CD4-positive, alpha-beta T cell treated with Interferon gamma for 1 hour (primary cell): ENCODE data around the gene LRIT1.

Source experiments
- DNase-seq: peaks from one replicate; pipeline ENCODE4 v3.0.0-alpha.2; 2020

Gene LRIT1

GRCh38 chr10:84191106-84191505 is 50.2 kb downstream of the LRIT1 start:
- no peak for DNase-seq

GRCh38 chr10:84190621-84191020 is 50.7 kb downstream of the LRIT1 start:
- no peak for DNase-seq

GRCh38 chr10:84188815-84189214 is 52.5 kb downstream of the LRIT1 start:
- no peak for DNase-seq

GRCh38 chr10:84185526-84186175 is 55.7 kb downstream of the LRIT1 start:
- DNase-seq = no peak

- no peak for DNase-seq
These were observed 56.8 kb downstream of the LRIT1 start for GRCh38 chr10:84184517-84184916.

GRCh38 chr10:84181631-84182030 is 59.7 kb downstream of the LRIT1 start:
- DNase-seq = no peak
